GM12878 (cell line): ENCODE data around the gene CLASP2. TPM values are rescaled to one million over a fixed set of nuclear protein-coding genes. Genes with fewer than 3 reads are reported as not detected.

Source experiments
- ATAC-seq: fragments of 200-7000 bp; cut with Tn5 transposase; 3 replicates; pipeline ENCODE4 v1.9.1; 2020; ENCODE audit warnings: mild to moderate bottlenecking, moderate library complexity
- BruUV-seq: library from RNA; stranded (reverse); fragments of 400-500 nt; replicated peaks from 2 replicates; lab custom pipeline; 2021; lab: Mats Ljungman, UMichigan
- CTCF ChIA-PET: fragments of 300-600 bp; sonication (Branson Sonifier 250); formaldehyde crosslinking; extraction: SDS; loops from one replicate; lab custom pipeline; 2021; ENCODE audit warnings: inconsistent platforms; lab: Yijun Ruan, JAX
- POLR2A ChIA-PET: fragments of 350-600 bp; formaldehyde crosslinking; extraction: SDS; loops from one replicate; lab custom pipeline; 2021; ENCODE audit warnings: inconsistent platforms; lab: Charles Lee
- RAD21 ChIA-PET: fragments of 300-600 bp; sonication (Branson Sonifier 250); formaldehyde crosslinking; loops from one replicate; lab custom pipeline; 2023; ENCODE audit warnings: antibody characterized with exemption; ENCODE audit not compliant: unreplicated experiment; lab: Charles Lee
- SMC1A ChIA-PET: fragments of 300-600 bp; sonication (Branson Sonifier 250); formaldehyde crosslinking; loops from one replicate; lab custom pipeline; 2023; ENCODE audit not compliant: unreplicated experiment, uncharacterized antibody; lab: Charles Lee
- DNase-seq: peaks from one replicate; pipeline ENCODE4 v3.0.0-alpha.2; 2011; ENCODE audit warnings: low read depth, low spot score
- FAIRE-seq: peaks from 3 replicates; lab custom pipeline; 2011; peaks lifted over from hg19 to GRCh38; lab: Jason Lieb, UNC
- H2AFZ ChIP-seq: 2 replicates; pipeline ENCODE4 v1.6.0; 2011; ENCODE audit warnings: low read depth, low read length, control low read depth; ENCODE audit not compliant: control insufficient read depth
- H3K27ac ChIP-seq: 2 replicates; pipeline ENCODE4 v1.5.1; 2011; ENCODE audit warnings: control low read depth; ENCODE audit not compliant: control insufficient read depth, insufficient read depth
- H3K27me3 ChIP-seq, 2 experiments: replicated peaks in 1 of 2; 2 replicates each; pipeline versions ENCODE4 v1.6.0 to v1.6.1; 2011; ENCODE audit warnings: low read length in 1 of 2; ENCODE audit not compliant: control insufficient read depth in 2 of 2, insufficient read depth in 2 of 2
- H3K36me3 ChIP-seq, 2 experiments: 2 replicates each; pipeline ENCODE4 v1.5.1; 2011; ENCODE audit warnings: low read length in 1 of 2; ENCODE audit not compliant: control insufficient read depth in 2 of 2, insufficient read depth in 2 of 2
- H3K4me1 ChIP-seq: 2 replicates; pipeline ENCODE4 v1.6.1; 2011; ENCODE audit warnings: mild to moderate bottlenecking, low read length, moderate library complexity, mixed read lengths; ENCODE audit not compliant: control insufficient read depth, insufficient read depth
- H3K4me2 ChIP-seq: 2 replicates; pipeline ENCODE4 v1.6.0; 2011; ENCODE audit warnings: control low read depth; ENCODE audit not compliant: control insufficient read depth, insufficient read depth
- H3K4me3 ChIP-seq: fragments of 200-600 bp; sonication (generic); 2 replicates; pipeline ENCODE4 v1.5.1; 2016
- H3K79me2 ChIP-seq: 2 replicates; pipeline ENCODE4 v1.6.0; 2011; ENCODE audit warnings: low read length; ENCODE audit not compliant: control insufficient read depth, insufficient read depth
- H3K9ac ChIP-seq: 2 replicates; pipeline ENCODE4 v1.8.0; 2011; ENCODE audit warnings: low read length, control low read depth, mixed read lengths; ENCODE audit not compliant: control insufficient read depth, insufficient read depth
- H3K9me3 ChIP-seq: replicated peaks from 3 replicates; pipeline ENCODE4 v1.5.1; 2011; ENCODE audit warnings: mild to moderate bottlenecking, low read length; ENCODE audit not compliant: control insufficient read depth, insufficient read depth
- H4K20me1 ChIP-seq: 2 replicates; pipeline ENCODE4 v1.6.0; 2011; ENCODE audit not compliant: control insufficient read depth, insufficient read depth
- BCL11A ChIP-seq: IDR thresholded peaks from 2 replicates; pipeline ENCODE4 v1.6.1; 2011; ENCODE audit warnings: low read depth, low read length
- EED ChIP-seq: sonication (generic); IDR thresholded peaks from 2 replicates; pipeline ENCODE4 v1.6.1; 2016; ENCODE audit warnings: antibody characterized with exemption, low read depth
- ELK1 ChIP-seq: IDR thresholded peaks from 2 replicates; pipeline ENCODE4 v1.6.1; 2012; ENCODE audit warnings: low read depth, low read length, improper control_type of control experiment
- ESRRA ChIP-seq: IDR thresholded peaks from 2 replicates; pipeline ENCODE4 v1.6.1; 2012; ENCODE audit warnings: mild to moderate bottlenecking, low read length, improper control_type of control experiment
- FOXM1 ChIP-seq: IDR thresholded peaks from 2 replicates; pipeline ENCODE4 v1.6.1; 2012; ENCODE audit warnings: low read depth, mild to moderate bottlenecking, inconsistent platforms, low read length, moderate library complexity
- KDM1A ChIP-seq: fragments of 200-600 bp; sonication (generic); IDR thresholded peaks from 2 replicates; pipeline ENCODE4 v1.6.1; 2016; ENCODE audit warnings: borderline replicate concordance
- NR2C2 ChIP-seq: IDR thresholded peaks from 2 replicates; pipeline ENCODE4 v1.6.1; 2011; ENCODE audit warnings: borderline replicate concordance, low read depth; ENCODE audit not compliant: control insufficient read depth, insufficient read length
- NR2F1 ChIP-seq: fragments of 450-650 bp; conservative IDR thresholded peaks from 2 replicates; pipeline ENCODE4 v1.6.1; 2017; ENCODE audit warnings: mild to moderate bottlenecking
- NRF1 ChIP-seq: conservative IDR thresholded peaks from 2 replicates; pipeline ENCODE4 v1.6.1; 2011; ENCODE audit warnings: mild to moderate bottlenecking, low read depth, low read length, improper control_type of control experiment
- POLR2AphosphoS2 ChIP-seq: IDR thresholded peaks from 2 replicates; pipeline ENCODE4 v1.6.1; 2011; ENCODE audit warnings: low read depth, mild to moderate bottlenecking, low read length, improper control_type of control experiment, moderate library complexity
- RCOR1 ChIP-seq: conservative IDR thresholded peaks from 2 replicates; pipeline ENCODE4 v1.6.1; 2012; ENCODE audit warnings: low read depth, low read length, improper control_type of control experiment
- REST ChIP-seq: IDR thresholded peaks from 2 replicates; pipeline ENCODE4 v1.6.1; 2012; ENCODE audit warnings: mild to moderate bottlenecking, low read depth, low read length
- SIX5 ChIP-seq: IDR thresholded peaks from 2 replicates; pipeline ENCODE4 v1.6.1; 2011; ENCODE audit warnings: mild to moderate bottlenecking, low read depth, low read length, moderate library complexity; ENCODE audit not compliant: severe bottlenecking
- SUZ12 ChIP-seq: fragments of 200-600 bp; sonication (generic); IDR thresholded peaks from one replicate; pipeline ENCODE4 v1.6.1; 2018; ENCODE audit warnings: antibody characterized with exemption, mild to moderate bottlenecking; ENCODE audit not compliant: unreplicated experiment
- TCF3 ChIP-seq: IDR thresholded peaks from 2 replicates; pipeline ENCODE4 v1.6.1; 2012; ENCODE audit warnings: low read depth, mild to moderate bottlenecking, low read length, borderline replicate concordance; ENCODE audit not compliant: insufficient read depth
- ZNF217 ChIP-seq: fragments of 450-650 bp; IDR thresholded peaks from 2 replicates; pipeline ENCODE4 v1.6.1; 2017; ENCODE audit warnings: antibody characterized with exemption, mild to moderate bottlenecking
- ZNF384 ChIP-seq: IDR thresholded peaks from 2 replicates; pipeline ENCODE4 v1.6.1; 2012; ENCODE audit warnings: low read depth, mild to moderate bottlenecking, low read length, improper control_type of control experiment, borderline replicate concordance
- WGBS: methylation state at CpG from one replicate; pipeline ENCODE4 v1.1.6; 2016; ENCODE audit warnings: low lambda C conversion rate; ENCODE audit not compliant: insufficient replicate concordance, insufficient coverage; ENCODE audit errors: missing lambda C conversion rate; 5-methylcytosine and 5-hydroxymethylcytosine counted together
- in situ Hi-C: fragments of 300-500 bp; cut with MboI; formaldehyde crosslinking; loops from 9 replicates; pipeline ENCODE4 v1.14.3; 2018; ENCODE audit warnings: mixed read lengths
- intact Hi-C: fragments of 100-400 bp; cut with micrococcal nuclease; formaldehyde crosslinking; loops from one replicate; pipeline ENCODE4 v1.14.2; 2022; ENCODE audit not compliant: unreplicated experiment
- polyA plus RNA-seq, 11 experiments: library from polyadenylated mRNA; depleted of rRNA in 4 of 11; unstranded in 6 of 11; stranded (reverse) in 5 of 11; fragments of >200 nt; fragmentation: Nextera tagmentation in 4 of 11; fragmentation: Illumina TruSeq in 1 of 11; extraction: Ambion mirVana in 4 of 11; extraction: Trizol in 1 of 11; gene quantifications; 1 replicate in 1 of 11; 2 replicates in 10 of 11; pipeline versions ENCODE4 v1.2.1 to v1.2.3, GENCODE V29; 2011 to 2016; ENCODE audit warnings: inconsistent platforms in 2 of 11, missing spikeins in 2 of 11, low read depth in 1 of 11
- total RNA-seq, 4 experiments: library from RNA; depleted of rRNA in 3 of 4; stranded (reverse); fragments of >200 nt in 3 of 4; fragmentation: Illumina TruSeq in 1 of 4; extraction: Trizol in 1 of 4; gene quantifications; 2 replicates each; pipeline versions ENCODE4 v1.2.1 to v1.2.3, GENCODE V29; 2013 to 2021

Gene CLASP2
- total and polyA plus RNA-seq, 10 of the 15 experiments (the other 5 are each of a cell fraction or from before 2014, with no cell fraction given) = 4.0 to 38.3 (median 26.8) TPM

GRCh38 chr3:33458446-33458845 is 259.6 kb downstream of the CLASP2 start (continued):
- no peak for TF ChIP-seq NRF1
- TF ChIP-seq REST = no peak
- TF ChIP-seq NR2F1 = no peak
- no peak for TF ChIP-seq EED
- TF ChIP-seq POLR2AphosphoS2 = no peak
- no peak for TF ChIP-seq ZNF217
- no peak for TF ChIP-seq TCF3
- TF ChIP-seq SIX5 = no peak
- no peak for TF ChIP-seq KDM1A

- 23% methylated on average over 2 of the region's 2 CpGs for WGBS
- Histone ChIP-seq H3K27me3 (no peaks in the 10 kb centered on the region), H3K4me1 (no peaks in the 10 kb centered on the region), H3K4me3 (no peak overlapping the region), H3K27ac (no peak overlapping the region), H3K9me3 (no peaks in the 10 kb centered on the region; the same call in 2 of the 3 replicates), H4K20me1 (no peaks in the 10 kb centered on the region), H2AFZ (no peak overlapping the region), H3K79me2 (no peaks in the 10 kb centered on the region), H3K36me3 (no peaks in the 10 kb centered on the region), H3K9ac (no peak overlapping the region), H3K4me2 (no peak overlapping the region)
- DNase-seq = no peak
- BruUV-seq = no TSS peak
- intact Hi-C loops (no loop called here), in situ Hi-C loops (no loop called here)
- ChIA-PET CTCF (no interaction called here), RAD21 (no interaction called here), SMC1A (interaction anchor here (0.6 kb wide), 1 partner anchor 272 kb away, joined by 3 read pairs; no protein-coding TSS in a partner anchor), POLR2A (no interaction called here)
- ATAC-seq = no peak
- no peak for FAIRE-seq
- TF ChIP-seq SUZ12 = no peak
- no peak for TF ChIP-seq RCOR1
- no peak for TF ChIP-seq ESRRA
- no peak for TF ChIP-seq ZNF384
- TF ChIP-seq ZNF217 = no peak
- TF ChIP-seq ELK1 = no peak
- TF ChIP-seq NR2C2 = no peak
- TF ChIP-seq FOXM1 = no peak
- TF ChIP-seq BCL11A = no peak
These were observed 261.3 kb downstream of the CLASP2 start for GRCh38 chr3:33456756-33457155.
